ENCODE measurements around the gene HEATR1.

DNA sequence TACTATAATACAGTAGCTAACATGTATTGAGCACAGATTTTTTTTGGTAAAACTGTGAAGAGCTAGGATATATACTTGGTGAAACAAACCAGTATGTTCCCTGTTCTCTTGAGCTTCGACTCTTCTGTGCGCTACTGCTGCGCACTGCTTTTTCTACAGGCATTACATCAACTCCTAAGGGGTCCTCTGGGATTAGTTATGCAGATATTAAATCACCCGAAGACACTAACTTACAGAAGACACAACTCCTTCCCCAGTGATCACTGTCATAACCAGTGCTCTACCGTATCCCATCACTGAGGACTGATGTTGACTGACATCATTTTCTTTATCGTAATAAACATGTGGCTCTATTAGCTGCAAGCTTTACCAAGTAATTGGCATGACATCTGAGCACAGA lies 55.9 kb downstream of the HEATR1 start:
- TF ChIP-seq, protein P1, sequence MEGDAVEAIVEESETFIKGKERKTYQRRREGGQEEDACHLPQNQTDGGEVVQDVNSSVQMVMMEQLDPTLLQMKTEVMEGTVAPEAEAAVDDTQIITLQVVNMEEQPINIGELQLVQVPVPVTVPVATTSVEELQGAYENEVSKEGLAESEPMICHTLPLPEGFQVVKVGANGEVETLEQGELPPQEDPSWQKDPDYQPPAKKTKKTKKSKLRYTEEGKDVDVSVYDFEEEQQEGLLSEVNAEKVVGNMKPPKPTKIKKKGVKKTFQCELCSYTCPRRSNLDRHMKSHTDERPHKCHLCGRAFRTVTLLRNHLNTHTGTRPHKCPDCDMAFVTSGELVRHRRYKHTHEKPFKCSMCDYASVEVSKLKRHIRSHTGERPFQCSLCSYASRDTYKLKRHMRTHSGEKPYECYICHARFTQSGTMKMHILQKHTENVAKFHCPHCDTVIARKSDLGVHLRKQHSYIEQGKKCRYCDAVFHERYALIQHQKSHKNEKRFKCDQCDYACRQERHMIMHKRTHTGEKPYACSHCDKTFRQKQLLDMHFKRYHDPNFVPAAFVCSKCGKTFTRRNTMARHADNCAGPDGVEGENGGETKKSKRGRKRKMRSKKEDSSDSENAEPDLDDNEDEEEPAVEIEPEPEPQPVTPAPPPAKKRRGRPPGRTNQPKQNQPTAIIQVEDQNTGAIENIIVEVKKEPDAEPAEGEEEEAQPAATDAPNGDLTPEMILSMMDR (IDR thresholded peaks at IDR 0.05) = no peak
- no peak for TF ChIP-seq POLR2A (IDR thresholded peaks at IDR 0.05)
